ENCODE measurements around the gene TNFAIP6. TPM values are rescaled to one million over a fixed set of nuclear protein-coding genes. Genes with fewer than 3 reads are reported as not detected.

The TNFAIP6 gene
- total RNA-seq, 1 experiment from 2014 or later: 1.8 TPM

- no peak for DNase-seq (ENCODE audit: unreplicated experiment)
- ChIA-PET POLR2A (no interaction called here), CTCF (interaction anchor here (0.6 kb wide), 1 partner anchor 79 kb away, joined by 3 read pairs; no protein-coding TSS in a partner anchor)
- peaks cover 18% of the 10 kb centered on the region for H3K4me1 Mint-ChIP-seq (ENCODE audit: insufficient read depth, unreplicated experiment)
- no peaks in the 10 kb centered on the region for H3K9me3 Mint-ChIP-seq (ENCODE audit: unreplicated experiment)
- no peak overlapping the region for H3K27ac Mint-ChIP-seq (ENCODE audit: low read depth, unreplicated experiment)
- intact Hi-C loops (cut with micrococcal nuclease): no loop called here
- no peaks in the 10 kb centered on the region for H3K36me3 Mint-ChIP-seq (ENCODE audit: insufficient read depth, unreplicated experiment)
- H3K4me3 Mint-ChIP-seq (ENCODE audit: unreplicated experiment): no peak overlapping the region
- no peak for TF ChIP-seq CTCF (IDR thresholded peaks at IDR 0.05; ENCODE audit: unreplicated experiment)
- BruUV-seq (replicated peaks): no TSS peak
- no peaks in the 10 kb centered on the region for H3K27me3 Mint-ChIP-seq (ENCODE audit: insufficient read depth, unreplicated experiment)
These were observed 4.4 kb downstream of the TNFAIP6 start for GRCh38 chr2:151361674-151362370.

GRCh38 chr2:151363709-151364108 lies 6.3 kb downstream of the TNFAIP6 start:
- peak; percentile 17 for DNase-seq (ENCODE audit: unreplicated experiment)
- Mint-ChIP-seq H3K4me1 (ENCODE audit: insufficient read depth, unreplicated experiment) (peaks cover 9% of the 10 kb centered on the region), H3K36me3 (ENCODE audit: insufficient read depth, unreplicated experiment) (no peaks in the 10 kb centered on the region), H3K4me3 (ENCODE audit: unreplicated experiment) (no peak overlapping the region), H3K27ac (ENCODE audit: low read depth, unreplicated experiment) (peak overlapping the region; percentile 51), H3K27me3 (ENCODE audit: insufficient read depth, unreplicated experiment) (no peaks in the 10 kb centered on the region), H3K9me3 (ENCODE audit: unreplicated experiment) (no peaks in the 10 kb centered on the region)
- CTCF ChIA-PET: interaction anchor here (0.6 to 1.1 kb wide), 3 partner anchors 10 to 419 kb away, joined by 3 to 5 read pairs (median 3); no protein-coding TSS in a partner anchor
- TF ChIP-seq CTCF (IDR thresholded peaks at IDR 0.05; ENCODE audit: unreplicated experiment): no peak
- POLR2A ChIA-PET: no interaction called here
- intact Hi-C loops (cut with micrococcal nuclease): no loop called here
- no TSS peak for BruUV-seq (replicated peaks)

- ChIA-PET CTCF (interaction anchor here (0.7 kb wide), 1 partner anchor 11 kb away, joined by 3 read pairs; no protein-coding TSS in a partner anchor), POLR2A (interaction anchor here (0.6 to 0.8 kb wide), 2 partner anchors 13 to 1038 kb away, joined by 3 read pairs; no protein-coding TSS in a partner anchor)
- no peak for DNase-seq (ENCODE audit: unreplicated experiment)
- TF ChIP-seq CTCF (IDR thresholded peaks at IDR 0.05; ENCODE audit: unreplicated experiment): no peak
- Mint-ChIP-seq H3K4me1 (ENCODE audit: insufficient read depth, unreplicated experiment) (peaks cover 9% of the 10 kb centered on the region), H3K4me3 (ENCODE audit: unreplicated experiment) (no peak overlapping the region), H3K9me3 (ENCODE audit: unreplicated experiment) (no peaks in the 10 kb centered on the region), H3K27me3 (ENCODE audit: insufficient read depth, unreplicated experiment) (no peaks in the 10 kb centered on the region), H3K36me3 (ENCODE audit: insufficient read depth, unreplicated experiment) (peaks cover 6% of the 10 kb centered on the region), H3K27ac (ENCODE audit: low read depth, unreplicated experiment) (no peak overlapping the region)
- intact Hi-C loops (cut with micrococcal nuclease): no loop called here
- no TSS peak for BruUV-seq (replicated peaks)
These were observed 10.2 kb downstream of the TNFAIP6 start for GRCh38 chr2:151367571-151367970.

- H3K4me3 Mint-ChIP-seq (ENCODE audit: unreplicated experiment): no peak overlapping the region
- ChIA-PET POLR2A (no interaction called here), CTCF (no interaction called here)
- H3K9me3 Mint-ChIP-seq (ENCODE audit: unreplicated experiment): no peaks in the 10 kb centered on the region
- H3K36me3 Mint-ChIP-seq (ENCODE audit: insufficient read depth, unreplicated experiment): peaks cover 6% of the 10 kb centered on the region
- no peak for TF ChIP-seq CTCF (IDR thresholded peaks at IDR 0.05; ENCODE audit: unreplicated experiment)
- peaks cover 9% of the 10 kb centered on the region for H3K4me1 Mint-ChIP-seq (ENCODE audit: insufficient read depth, unreplicated experiment)
- H3K27me3 Mint-ChIP-seq (ENCODE audit: insufficient read depth, unreplicated experiment): no peaks in the 10 kb centered on the region
- H3K27ac Mint-ChIP-seq (ENCODE audit: low read depth, unreplicated experiment): peak overlapping the region; percentile 44
- DNase-seq (ENCODE audit: unreplicated experiment): peak; percentile 39
- no TSS peak for BruUV-seq (replicated peaks)
- intact Hi-C loops (cut with micrococcal nuclease): no loop called here
These were observed 17.0 kb downstream of the TNFAIP6 start for GRCh38 chr2:151374436-151374835.
